22Rv1 (cell line): Measurements from ENCODE around the gene ALPG.

Source experiments
- ZFX ChIP-seq: fragments of 450-650 bp; IDR thresholded peaks from 2 replicates; pipeline ENCODE4 v1.6.1; 2017; ENCODE audit warnings: antibody characterized with exemption, borderline replicate concordance
- TF ChIP-seq, protein P1 (sequence below): fragments of 450-650 bp; IDR thresholded peaks from 2 replicates; pipeline ENCODE4 v1.5.1; 2017; ENCODE audit warnings: mild to moderate bottlenecking

DNA sequence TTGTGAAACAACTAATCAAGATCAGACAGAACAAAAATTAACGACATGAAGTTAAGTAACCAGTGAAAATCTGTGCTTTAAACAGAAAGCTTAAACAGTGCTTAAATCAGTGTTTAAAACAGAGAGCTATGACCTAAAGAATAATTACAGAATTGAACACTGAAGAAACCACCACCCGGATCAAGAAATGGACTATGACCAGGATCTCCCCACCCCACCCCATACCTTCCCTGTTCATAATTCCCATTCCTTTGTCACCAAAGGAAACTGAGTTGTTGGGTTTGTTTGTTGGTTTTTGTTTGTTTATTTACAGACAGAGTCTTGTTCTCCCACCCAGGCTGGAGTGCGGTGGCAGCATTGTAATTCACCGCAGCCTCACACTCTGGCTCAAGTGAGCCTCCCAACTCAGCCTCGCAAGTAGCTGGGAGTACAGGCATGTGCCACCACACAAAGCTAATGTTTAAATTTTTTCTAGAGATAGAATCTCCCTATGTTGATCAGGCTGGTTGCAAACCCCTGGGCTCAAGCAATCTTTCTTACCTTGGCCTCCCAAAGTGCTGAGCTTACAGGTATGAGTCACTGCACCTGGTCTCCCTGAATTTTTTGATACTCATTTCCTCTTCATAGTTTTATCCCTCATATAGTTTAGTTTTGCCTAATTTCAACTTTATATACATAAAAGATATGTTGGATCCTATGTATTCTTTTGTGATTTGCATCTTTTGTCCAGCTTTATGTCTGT, 8.2 kb upstream of the ALPG start:
- TF ChIP-seq, protein P1, sequence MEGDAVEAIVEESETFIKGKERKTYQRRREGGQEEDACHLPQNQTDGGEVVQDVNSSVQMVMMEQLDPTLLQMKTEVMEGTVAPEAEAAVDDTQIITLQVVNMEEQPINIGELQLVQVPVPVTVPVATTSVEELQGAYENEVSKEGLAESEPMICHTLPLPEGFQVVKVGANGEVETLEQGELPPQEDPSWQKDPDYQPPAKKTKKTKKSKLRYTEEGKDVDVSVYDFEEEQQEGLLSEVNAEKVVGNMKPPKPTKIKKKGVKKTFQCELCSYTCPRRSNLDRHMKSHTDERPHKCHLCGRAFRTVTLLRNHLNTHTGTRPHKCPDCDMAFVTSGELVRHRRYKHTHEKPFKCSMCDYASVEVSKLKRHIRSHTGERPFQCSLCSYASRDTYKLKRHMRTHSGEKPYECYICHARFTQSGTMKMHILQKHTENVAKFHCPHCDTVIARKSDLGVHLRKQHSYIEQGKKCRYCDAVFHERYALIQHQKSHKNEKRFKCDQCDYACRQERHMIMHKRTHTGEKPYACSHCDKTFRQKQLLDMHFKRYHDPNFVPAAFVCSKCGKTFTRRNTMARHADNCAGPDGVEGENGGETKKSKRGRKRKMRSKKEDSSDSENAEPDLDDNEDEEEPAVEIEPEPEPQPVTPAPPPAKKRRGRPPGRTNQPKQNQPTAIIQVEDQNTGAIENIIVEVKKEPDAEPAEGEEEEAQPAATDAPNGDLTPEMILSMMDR: no peak
- no peak for TF ChIP-seq ZFX
